ACC112 (cell line): Measurements from ENCODE around the gene CSNK1G3.
"Not testable (repeated sequence)": the region's sequence is repeated elsewhere in the genome, so short reads cannot be mapped to it uniquely, and the experiment has no call there.

ENCODE experiments used
- H2AFZ ChIP-seq: fragments of 200-600 bp; sonication (generic); one replicate; pipeline ENCODE4 v1.6.0; 2017; ENCODE audit warnings: antibody characterized with exemption, low read length; ENCODE audit not compliant: unreplicated experiment
- H3K27ac ChIP-seq: fragments of 200-600 bp; sonication (generic); 2 replicates; pipeline ENCODE4 v1.5.1; 2014; ENCODE audit warnings: low read depth, mild to moderate bottlenecking, antibody characterized with exemption, low read length, moderate library complexity
- H3K27me3 ChIP-seq: fragments of 200-600 bp; sonication (generic); 2 replicates; pipeline ENCODE4 v1.6.1; 2014; ENCODE audit warnings: mild to moderate bottlenecking, antibody characterized with exemption, low read length, moderate library complexity, mixed read lengths; ENCODE audit not compliant: insufficient read depth
- H3K36me3 ChIP-seq: fragments of 200-600 bp; sonication (generic); 2 replicates; pipeline ENCODE4 v1.6.1; 2016; ENCODE audit warnings: mild to moderate bottlenecking, antibody characterized with exemption, low read length, moderate library complexity, mixed read lengths; ENCODE audit not compliant: insufficient read depth
- H3K4me1 ChIP-seq: fragments of 200-600 bp; sonication (generic); one replicate; pipeline ENCODE4 v1.6.1; 2016; ENCODE audit warnings: low read length, mixed read lengths; ENCODE audit not compliant: insufficient read depth, unreplicated experiment, control insufficient read depth
- H3K4me3 ChIP-seq: fragments of 200-600 bp; sonication (generic); 2 replicates; pipeline ENCODE4 v1.5.1; 2014; ENCODE audit warnings: mild to moderate bottlenecking, low read depth, low read length
- H3K79me2 ChIP-seq: fragments of 200-600 bp; sonication (generic); one replicate; pipeline ENCODE4 v1.6.0; 2016; ENCODE audit warnings: low read length; ENCODE audit not compliant: control insufficient read depth, unreplicated experiment, insufficient read depth

CSNK1G3 gene

GRCh38 chr5:123636006-123636405 lies 124.0 kb downstream of the CSNK1G3 start:
- H2AFZ ChIP-seq, result no peak overlapping the region
- H3K36me3 ChIP-seq, result no peaks in the 10 kb centered on the region
- peaks cover 5% of the 10 kb centered on the region; the same call in 1 of the 2 replicates for H3K27me3 ChIP-seq
- no peaks in the 10 kb centered on the region for H3K4me1 ChIP-seq
- no peak overlapping the region for H3K27ac ChIP-seq
- no peak overlapping the region for H3K4me3 ChIP-seq
- H3K79me2 ChIP-seq, result no peaks in the 10 kb centered on the region

- H3K79me2 ChIP-seq, H3K27ac ChIP-seq, H3K27me3 ChIP-seq, H2AFZ ChIP-seq, H3K4me1 ChIP-seq, H3K36me3 ChIP-seq, H3K4me3 ChIP-seq: not testable (repeated sequence)
These were observed 125.1 kb downstream of the CSNK1G3 start for GRCh38 chr5:123637028-123637427.

GRCh38 chr5:123639244-123639643 lies 127.3 kb downstream of the CSNK1G3 start:
- H3K27me3 ChIP-seq, result no peaks in the 10 kb centered on the region

GRCh38 chr5:123645024-123645603 lies 133.1 kb downstream of the CSNK1G3 start:
- Histone ChIP-seq H3K36me3 (no peaks in the 10 kb centered on the region), H3K27ac (no peak overlapping the region), H3K4me3 (no peak overlapping the region), H3K79me2 (no peaks in the 10 kb centered on the region), H2AFZ (no peak overlapping the region), H3K4me1 (no peaks in the 10 kb centered on the region), H3K27me3 (no peaks in the 10 kb centered on the region)

More at GRCh38 chr5:123639244-123639643, 127.3 kb downstream of the CSNK1G3 start:
- H3K4me1 ChIP-seq, result no peaks in the 10 kb centered on the region
- H3K4me3 ChIP-seq, result no peak overlapping the region
- no peak overlapping the region for H2AFZ ChIP-seq
- no peaks in the 10 kb centered on the region for H3K79me2 ChIP-seq
- no peak overlapping the region for H3K27ac ChIP-seq
- H3K36me3 ChIP-seq, result no peaks in the 10 kb centered on the region

GRCh38 chr5:123647066-123647465 lies 135.1 kb downstream of the CSNK1G3 start:
- no peak overlapping the region for H3K27ac ChIP-seq
- H3K36me3 ChIP-seq, result no peaks in the 10 kb centered on the region
- no peak overlapping the region for H2AFZ ChIP-seq
- no peaks in the 10 kb centered on the region for H3K4me1 ChIP-seq
- no peaks in the 10 kb centered on the region for H3K27me3 ChIP-seq
- H3K79me2 ChIP-seq, result no peaks in the 10 kb centered on the region
- no peak overlapping the region for H3K4me3 ChIP-seq

GRCh38 chr5:123651234-123651633 lies 139.3 kb downstream of the CSNK1G3 start:
- H3K27ac ChIP-seq, result no peak overlapping the region
- no peak overlapping the region for H3K4me3 ChIP-seq
- H3K36me3 ChIP-seq, result no peaks in the 10 kb centered on the region
- no peaks in the 10 kb centered on the region for H3K4me1 ChIP-seq
- no peaks in the 10 kb centered on the region for H3K27me3 ChIP-seq
- no peak overlapping the region for H2AFZ ChIP-seq
- H3K79me2 ChIP-seq, result no peaks in the 10 kb centered on the region

- no peak overlapping the region for H3K4me3 ChIP-seq
- H2AFZ ChIP-seq, result no peak overlapping the region
- no peaks in the 10 kb centered on the region for H3K4me1 ChIP-seq
- H3K27me3 ChIP-seq, result peaks cover 3% of the 10 kb centered on the region; the same call in 1 of the 2 replicates
- no peaks in the 10 kb centered on the region for H3K79me2 ChIP-seq
- H3K36me3 ChIP-seq, result no peaks in the 10 kb centered on the region
- no peak overlapping the region for H3K27ac ChIP-seq
These were observed 147.0 kb downstream of the CSNK1G3 start for GRCh38 chr5:123659011-123659410.

GRCh38 chr5:123659495-123659894 lies 147.5 kb downstream of the CSNK1G3 start:
- Histone ChIP-seq H3K27ac (no peak overlapping the region), H3K4me3 (no peak overlapping the region), H3K4me1 (no peaks in the 10 kb centered on the region), H3K79me2 (no peaks in the 10 kb centered on the region), H2AFZ (no peak overlapping the region), H3K27me3 (peaks cover 3% of the 10 kb centered on the region; the same call in 1 of the 2 replicates), H3K36me3 (no peaks in the 10 kb centered on the region)

- Histone ChIP-seq H3K36me3 (no peaks in the 10 kb centered on the region), H2AFZ (no peak overlapping the region), H3K4me1 (no peaks in the 10 kb centered on the region), H3K27ac (no peak overlapping the region), H3K79me2 (no peaks in the 10 kb centered on the region), H3K27me3 (peaks cover under 1% of the 10 kb centered on the region; the same call in 1 of the 2 replicates), H3K4me3 (no peak overlapping the region)
These were observed 153.0 kb downstream of the CSNK1G3 start for GRCh38 chr5:123664961-123665360.

- no peaks in the 10 kb centered on the region for H3K4me1 ChIP-seq
- no peak overlapping the region for H3K27ac ChIP-seq
- H3K27me3 ChIP-seq, result no peaks in the 10 kb centered on the region
- no peak overlapping the region for H2AFZ ChIP-seq
- H3K4me3 ChIP-seq, result no peak overlapping the region
- no peaks in the 10 kb centered on the region for H3K36me3 ChIP-seq
- no peaks in the 10 kb centered on the region for H3K79me2 ChIP-seq
These were observed 153.9 kb downstream of the CSNK1G3 start for GRCh38 chr5:123665822-123666371.
